ENCODE results near the gene DNAJA1. TPM values are rescaled to one million over a fixed set of nuclear protein-coding genes. Genes with fewer than 3 reads are reported as not detected.

The DNAJA1 gene
- total RNA-seq, 2 experiments from 2014 or later = 109 to 110 TPM

DNA sequence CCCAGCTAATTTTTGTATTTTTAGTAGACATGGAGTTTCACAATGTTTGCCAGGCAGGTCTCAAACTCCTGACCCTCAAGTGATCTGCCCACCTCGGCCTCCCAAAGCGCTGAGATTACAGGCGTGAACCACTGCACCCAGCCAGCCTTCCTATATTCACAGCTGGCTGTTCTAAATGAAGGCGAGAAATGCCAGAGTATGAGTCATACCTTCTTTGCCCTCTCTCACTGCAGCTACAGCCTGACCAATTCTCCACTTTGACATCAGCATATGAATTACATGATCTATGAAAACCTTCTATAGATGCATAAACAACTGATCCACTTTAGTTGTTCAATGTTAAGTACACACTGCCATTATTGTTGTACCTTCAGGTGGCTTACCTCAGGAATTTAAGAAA lies 38.1 kb upstream of the DNAJA1 start:
- Histone ChIP-seq H3K9me3 (ENCODE audit: low read length) (no peaks in the 10 kb centered on the region), H3K79me2 (ENCODE audit: insufficient read depth, low read depth, low read length) (0 out of 2 replicates have a peak, but pooled peaks cover 4% of the 10 kb centered on the region), H2AFZ (ENCODE audit: low read length) (no peak overlapping the region), H3K27ac (ENCODE audit: low read depth, low read length, poor library complexity, severe bottlenecking) (no peak overlapping the region), H3K36me3 (ENCODE audit: insufficient read depth, low read length) (peaks cover 84% of the 10 kb centered on the region), H3K4me1 (ENCODE audit: insufficient read depth, low read length, poor library complexity, severe bottlenecking) (no peaks in the 10 kb centered on the region), H3K4me3 (ENCODE audit: low read depth, low read length, poor library complexity, severe bottlenecking) (no peak overlapping the region), H3K4me2 (ENCODE audit: low read length) (no peak overlapping the region), H4K20me1 (ENCODE audit: insufficient read depth, low read length) (no peaks in the 10 kb centered on the region), H3K9me2 (ENCODE audit: insufficient read depth, low read length) (no peaks in the 10 kb centered on the region)
- POLR2A ChIA-PET = no interaction called here
- intact Hi-C loops (cut with micrococcal nuclease; ENCODE audit: unreplicated experiment) = no loop called here
- DNase-seq (ENCODE audit: low spot score) = no peak
- no TSS peak for BruUV-seq (replicated peaks)
- CTCF ChIA-PET (ENCODE audit: unreplicated experiment) = no interaction called here
- TF ChIP-seq, protein P1, sequence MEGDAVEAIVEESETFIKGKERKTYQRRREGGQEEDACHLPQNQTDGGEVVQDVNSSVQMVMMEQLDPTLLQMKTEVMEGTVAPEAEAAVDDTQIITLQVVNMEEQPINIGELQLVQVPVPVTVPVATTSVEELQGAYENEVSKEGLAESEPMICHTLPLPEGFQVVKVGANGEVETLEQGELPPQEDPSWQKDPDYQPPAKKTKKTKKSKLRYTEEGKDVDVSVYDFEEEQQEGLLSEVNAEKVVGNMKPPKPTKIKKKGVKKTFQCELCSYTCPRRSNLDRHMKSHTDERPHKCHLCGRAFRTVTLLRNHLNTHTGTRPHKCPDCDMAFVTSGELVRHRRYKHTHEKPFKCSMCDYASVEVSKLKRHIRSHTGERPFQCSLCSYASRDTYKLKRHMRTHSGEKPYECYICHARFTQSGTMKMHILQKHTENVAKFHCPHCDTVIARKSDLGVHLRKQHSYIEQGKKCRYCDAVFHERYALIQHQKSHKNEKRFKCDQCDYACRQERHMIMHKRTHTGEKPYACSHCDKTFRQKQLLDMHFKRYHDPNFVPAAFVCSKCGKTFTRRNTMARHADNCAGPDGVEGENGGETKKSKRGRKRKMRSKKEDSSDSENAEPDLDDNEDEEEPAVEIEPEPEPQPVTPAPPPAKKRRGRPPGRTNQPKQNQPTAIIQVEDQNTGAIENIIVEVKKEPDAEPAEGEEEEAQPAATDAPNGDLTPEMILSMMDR (conservative IDR thresholded peaks at IDR 0.05; ENCODE audit: low read length) = no peak
- no peak for TF ChIP-seq EZH2phosphoT487 (IDR thresholded peaks at IDR 0.05; ENCODE audit: borderline replicate concordance, low read depth, low read length)

- no peaks in the 10 kb centered on the region for H3K4me1 ChIP-seq (ENCODE audit: insufficient read depth, low read length, poor library complexity, severe bottlenecking)
- TF ChIP-seq, protein P1 (conservative IDR thresholded peaks at IDR 0.05; ENCODE audit: low read length) = no peak
- no peak for TF ChIP-seq EZH2phosphoT487 (IDR thresholded peaks at IDR 0.05; ENCODE audit: borderline replicate concordance, low read depth, low read length)
- no TSS peak for BruUV-seq (replicated peaks)
- no peak overlapping the region for H3K27ac ChIP-seq (ENCODE audit: low read depth, low read length, poor library complexity, severe bottlenecking)
- no peak for DNase-seq (ENCODE audit: low spot score)
- intact Hi-C loops (cut with micrococcal nuclease; ENCODE audit: unreplicated experiment) = no loop called here
- ChIA-PET CTCF (ENCODE audit: unreplicated experiment) (no interaction called here), POLR2A (interaction anchor here (0.6 kb wide), 1 partner anchor 19 kb away, joined by 5 read pairs; no protein-coding TSS in a partner anchor)
- H3K9me2 ChIP-seq (ENCODE audit: insufficient read depth, low read length) = no peaks in the 10 kb centered on the region
- no peak overlapping the region for H2AFZ ChIP-seq (ENCODE audit: low read length)
- H3K9me3 ChIP-seq (ENCODE audit: low read length) = no peaks in the 10 kb centered on the region
- H3K4me3 ChIP-seq (ENCODE audit: low read depth, low read length, poor library complexity, severe bottlenecking) = no peak overlapping the region
- peaks cover 70% of the 10 kb centered on the region for H3K36me3 ChIP-seq (ENCODE audit: insufficient read depth, low read length)
- H4K20me1 ChIP-seq (ENCODE audit: insufficient read depth, low read length) = no peaks in the 10 kb centered on the region
- H3K79me2 ChIP-seq (ENCODE audit: insufficient read depth, low read depth, low read length) = 0 out of 2 replicates have a peak, but pooled peaks cover 4% of the 10 kb centered on the region
- no peak overlapping the region for H3K4me2 ChIP-seq (ENCODE audit: low read length)
Observed at GRCh38 chr9:32989660-32990059, 35.4 kb upstream of the DNAJA1 start.

DNA sequence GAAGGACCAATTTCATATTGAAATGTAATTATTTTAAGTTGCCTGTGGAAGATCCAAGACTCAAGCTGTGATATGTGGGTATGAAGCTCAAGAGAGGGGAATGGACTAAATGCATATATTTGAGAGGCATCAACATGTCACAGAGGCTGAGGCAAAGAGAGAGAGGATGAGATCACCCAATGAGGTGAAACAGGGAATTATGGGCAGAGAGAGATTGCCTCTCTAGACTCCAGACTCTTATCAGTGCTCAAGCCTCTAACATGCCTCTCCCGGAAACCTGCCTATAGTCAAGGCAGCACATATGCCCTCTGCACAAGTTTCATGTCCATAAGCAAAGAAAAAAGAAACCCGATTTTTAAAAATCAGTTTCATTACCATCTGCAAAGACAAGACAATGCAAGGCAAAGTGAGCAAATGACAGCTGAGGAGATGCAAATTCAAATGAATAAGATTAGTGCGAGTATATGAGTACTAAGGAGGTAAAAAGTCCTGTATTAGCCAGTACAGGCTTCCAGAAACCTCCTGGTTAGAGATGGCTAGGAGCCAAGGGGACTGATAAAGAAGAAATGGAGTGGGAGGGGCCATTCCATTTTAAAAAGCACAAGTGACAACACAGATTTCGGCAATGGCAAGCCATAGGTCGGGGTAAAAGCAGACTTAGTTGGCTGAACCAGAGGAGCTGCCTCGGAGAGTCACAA lies 33.0 kb upstream of the DNAJA1 start:
- ChIA-PET CTCF (ENCODE audit: unreplicated experiment) (no interaction called here), POLR2A (interaction anchor here (0.6 to 1.2 kb wide), 3 partner anchors 33 to 400 kb away, joined by 3 read pairs; partner anchors contain the start of gene DNAJA1)
- Histone ChIP-seq H3K4me1 (ENCODE audit: insufficient read depth, low read length, poor library complexity, severe bottlenecking) (no peaks in the 10 kb centered on the region), H3K9me3 (ENCODE audit: low read length) (no peaks in the 10 kb centered on the region), H3K27ac (ENCODE audit: low read depth, low read length, poor library complexity, severe bottlenecking) (no peak overlapping the region), H3K4me3 (ENCODE audit: low read depth, low read length, poor library complexity, severe bottlenecking) (no peak overlapping the region), H4K20me1 (ENCODE audit: insufficient read depth, low read length) (no peaks in the 10 kb centered on the region), H3K36me3 (ENCODE audit: insufficient read depth, low read length) (peaks cover 67% of the 10 kb centered on the region), H3K9me2 (ENCODE audit: insufficient read depth, low read length) (no peaks in the 10 kb centered on the region), H2AFZ (ENCODE audit: low read length) (no peak overlapping the region), H3K4me2 (ENCODE audit: low read length) (no peak overlapping the region), H3K79me2 (ENCODE audit: insufficient read depth, low read depth, low read length) (0 out of 2 replicates have a peak, but pooled peaks cover 4% of the 10 kb centered on the region)
- DNase-seq (ENCODE audit: low spot score) = no peak
- BruUV-seq (replicated peaks) = no TSS peak
- TF ChIP-seq EZH2phosphoT487 (IDR thresholded peaks at IDR 0.05; ENCODE audit: borderline replicate concordance, low read depth, low read length) = no peak
- TF ChIP-seq, protein P1 (conservative IDR thresholded peaks at IDR 0.05; ENCODE audit: low read length) = no peak
- intact Hi-C loops (cut with micrococcal nuclease; ENCODE audit: unreplicated experiment) = no loop called here
